NT2/D1 (cell line): ENCODE data around the gene ATP10A.

Source experiments
- SUZ12 ChIP-seq: IDR thresholded peaks from 2 replicates; pipeline ENCODE4 v1.6.1; 2011; ENCODE audit not compliant: insufficient read length, insufficient read depth; ENCODE audit errors: extremely low read depth
- YY1 ChIP-seq: IDR thresholded peaks from 2 replicates; pipeline ENCODE4 v1.6.1; 2011; ENCODE audit not compliant: insufficient read length, insufficient read depth
- ZNF274 ChIP-seq: IDR thresholded peaks from 2 replicates; pipeline ENCODE4 v1.6.1; 2011; ENCODE audit warnings: mild to moderate bottlenecking, low read depth, low read length

DNA sequence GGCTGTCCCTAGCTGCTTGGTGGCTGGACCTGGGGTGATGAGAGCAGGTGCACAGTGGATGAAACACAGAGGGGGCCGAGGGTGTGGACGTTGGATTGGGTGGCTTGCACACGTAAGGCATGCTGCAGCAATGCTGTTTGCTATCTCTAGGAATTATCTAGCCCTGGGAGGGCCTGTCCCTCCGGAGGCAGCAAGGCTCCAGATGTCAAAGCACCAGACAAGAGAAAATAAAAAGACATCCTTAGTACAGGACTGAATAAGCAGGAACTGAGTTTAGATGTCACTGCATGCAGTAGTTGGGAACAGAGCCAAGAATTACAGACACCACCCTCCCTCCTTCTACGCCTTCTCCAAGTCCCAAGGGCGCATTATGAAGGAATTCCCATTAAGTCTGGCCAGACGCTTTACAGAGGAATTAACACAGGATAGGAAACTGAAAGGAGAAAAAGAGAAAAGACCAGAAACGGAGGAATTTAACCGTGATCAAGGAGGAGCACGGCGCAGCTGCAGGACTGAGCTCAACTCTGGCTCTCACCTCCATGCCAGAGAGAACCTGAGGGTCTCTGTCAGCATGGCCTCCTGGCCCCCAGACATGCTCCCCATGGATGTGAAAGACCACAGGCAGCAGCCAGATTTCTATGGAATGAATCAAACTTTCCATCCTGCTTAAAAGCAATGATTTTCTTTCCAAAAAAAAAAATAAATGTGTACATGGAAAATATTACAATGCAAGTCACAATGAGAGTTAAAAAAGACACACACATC is 13.8 kb downstream of the ATP10A start:
- no peak for TF ChIP-seq ZNF274
- TF ChIP-seq YY1: no peak
- TF ChIP-seq SUZ12: no peak
